ENCODE measurements around the gene ADAP1.

DNA sequence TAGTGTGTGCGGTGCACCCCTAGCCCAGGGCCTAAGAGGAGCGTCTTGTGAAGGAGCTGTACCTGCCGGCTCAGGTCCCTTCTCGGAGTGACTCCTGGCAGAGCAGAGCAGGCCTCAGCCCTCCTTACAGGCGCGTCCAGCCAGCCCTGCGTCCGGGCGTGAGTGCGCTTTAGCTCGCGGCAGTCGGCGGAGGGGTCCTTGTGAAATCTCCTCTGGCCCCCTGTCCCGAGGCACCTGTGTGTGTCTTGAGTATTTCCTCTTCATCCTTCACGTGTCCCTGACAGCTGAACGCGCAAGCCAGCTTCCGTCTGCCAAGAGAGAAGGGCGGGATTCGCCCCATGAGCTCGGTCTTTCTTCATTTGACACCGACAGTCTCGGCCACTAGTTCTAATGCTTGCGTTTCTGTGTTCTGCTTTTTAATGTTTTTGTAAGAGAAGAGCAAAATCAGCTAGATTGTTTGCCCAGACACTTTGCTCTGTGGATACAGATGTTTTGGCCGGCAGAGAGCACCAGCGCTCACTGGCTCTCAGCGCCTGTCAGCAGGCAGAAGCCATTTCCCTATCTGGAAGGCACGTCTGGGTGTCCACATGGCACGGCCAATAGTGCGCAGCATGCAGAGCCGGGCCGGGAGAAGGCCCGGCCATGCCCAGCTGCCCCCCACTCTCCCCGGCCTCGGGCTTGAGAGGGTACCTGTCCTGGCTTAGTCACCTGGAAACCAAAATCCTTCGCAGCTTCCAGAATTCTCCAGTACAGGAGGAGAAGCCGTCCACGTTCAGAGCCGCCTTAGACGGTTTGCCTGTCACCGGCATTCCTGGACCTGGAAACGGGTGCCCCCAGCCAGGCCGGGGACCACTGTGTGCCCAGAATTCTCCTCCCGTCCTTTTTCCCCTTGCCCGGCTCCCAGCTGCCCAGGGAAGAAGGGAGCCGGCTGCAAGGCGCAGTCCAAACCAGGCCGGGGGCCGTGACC is 71.1 kb downstream of the ADAP1 start:
- no peak for TF ChIP-seq POLR2A (IDR thresholded peaks at IDR 0.05)
- TF ChIP-seq, protein P1, sequence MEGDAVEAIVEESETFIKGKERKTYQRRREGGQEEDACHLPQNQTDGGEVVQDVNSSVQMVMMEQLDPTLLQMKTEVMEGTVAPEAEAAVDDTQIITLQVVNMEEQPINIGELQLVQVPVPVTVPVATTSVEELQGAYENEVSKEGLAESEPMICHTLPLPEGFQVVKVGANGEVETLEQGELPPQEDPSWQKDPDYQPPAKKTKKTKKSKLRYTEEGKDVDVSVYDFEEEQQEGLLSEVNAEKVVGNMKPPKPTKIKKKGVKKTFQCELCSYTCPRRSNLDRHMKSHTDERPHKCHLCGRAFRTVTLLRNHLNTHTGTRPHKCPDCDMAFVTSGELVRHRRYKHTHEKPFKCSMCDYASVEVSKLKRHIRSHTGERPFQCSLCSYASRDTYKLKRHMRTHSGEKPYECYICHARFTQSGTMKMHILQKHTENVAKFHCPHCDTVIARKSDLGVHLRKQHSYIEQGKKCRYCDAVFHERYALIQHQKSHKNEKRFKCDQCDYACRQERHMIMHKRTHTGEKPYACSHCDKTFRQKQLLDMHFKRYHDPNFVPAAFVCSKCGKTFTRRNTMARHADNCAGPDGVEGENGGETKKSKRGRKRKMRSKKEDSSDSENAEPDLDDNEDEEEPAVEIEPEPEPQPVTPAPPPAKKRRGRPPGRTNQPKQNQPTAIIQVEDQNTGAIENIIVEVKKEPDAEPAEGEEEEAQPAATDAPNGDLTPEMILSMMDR (IDR thresholded peaks at IDR 0.05) = peak in 1 of 6 experiments; percentile 4

Measured in adrenal gland (tissue), 5 donors.